ENCODE data around the gene COL24A1. TPM values are rescaled to one million over a fixed set of nuclear protein-coding genes. Genes with fewer than 3 reads are reported as not detected.
A peak's percentile ranks its signal among the peaks of the same experiment; 100 is the strongest.

Gene COL24A1
- polyA plus RNA-seq, 1 experiment: 2.2 TPM

- H3K9me3 ChIP-seq (ENCODE audit: control insufficient read depth, insufficient read depth, low read length): no peaks in the 10 kb centered on the region
- no peaks in the 10 kb centered on the region for H3K27me3 ChIP-seq (ENCODE audit: control insufficient read depth, insufficient read depth, low read length)
- no peak overlapping the region for H3K27ac ChIP-seq (ENCODE audit: low read depth, low read length)
- CTCF ChIA-PET: interaction anchor here (1.0 to 1.9 kb wide), 2 partner anchors 8 to 184 kb away, joined by 4 read pairs; no protein-coding TSS in a partner anchor
- DNase-seq (ENCODE audit: low read depth, low spot score): no peak
- TF ChIP-seq, protein P1, sequence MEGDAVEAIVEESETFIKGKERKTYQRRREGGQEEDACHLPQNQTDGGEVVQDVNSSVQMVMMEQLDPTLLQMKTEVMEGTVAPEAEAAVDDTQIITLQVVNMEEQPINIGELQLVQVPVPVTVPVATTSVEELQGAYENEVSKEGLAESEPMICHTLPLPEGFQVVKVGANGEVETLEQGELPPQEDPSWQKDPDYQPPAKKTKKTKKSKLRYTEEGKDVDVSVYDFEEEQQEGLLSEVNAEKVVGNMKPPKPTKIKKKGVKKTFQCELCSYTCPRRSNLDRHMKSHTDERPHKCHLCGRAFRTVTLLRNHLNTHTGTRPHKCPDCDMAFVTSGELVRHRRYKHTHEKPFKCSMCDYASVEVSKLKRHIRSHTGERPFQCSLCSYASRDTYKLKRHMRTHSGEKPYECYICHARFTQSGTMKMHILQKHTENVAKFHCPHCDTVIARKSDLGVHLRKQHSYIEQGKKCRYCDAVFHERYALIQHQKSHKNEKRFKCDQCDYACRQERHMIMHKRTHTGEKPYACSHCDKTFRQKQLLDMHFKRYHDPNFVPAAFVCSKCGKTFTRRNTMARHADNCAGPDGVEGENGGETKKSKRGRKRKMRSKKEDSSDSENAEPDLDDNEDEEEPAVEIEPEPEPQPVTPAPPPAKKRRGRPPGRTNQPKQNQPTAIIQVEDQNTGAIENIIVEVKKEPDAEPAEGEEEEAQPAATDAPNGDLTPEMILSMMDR (IDR thresholded peaks at IDR 0.05; ENCODE audit: low read depth, low read length): no peak
- H3K4me3 ChIP-seq (ENCODE audit: low read depth, low read length): no peak overlapping the region
- POLR2A ChIA-PET: no interaction called here
Observed at GRCh38 chr1:85700422-85700821, 456.1 kb downstream of the COL24A1 start.

DNA sequence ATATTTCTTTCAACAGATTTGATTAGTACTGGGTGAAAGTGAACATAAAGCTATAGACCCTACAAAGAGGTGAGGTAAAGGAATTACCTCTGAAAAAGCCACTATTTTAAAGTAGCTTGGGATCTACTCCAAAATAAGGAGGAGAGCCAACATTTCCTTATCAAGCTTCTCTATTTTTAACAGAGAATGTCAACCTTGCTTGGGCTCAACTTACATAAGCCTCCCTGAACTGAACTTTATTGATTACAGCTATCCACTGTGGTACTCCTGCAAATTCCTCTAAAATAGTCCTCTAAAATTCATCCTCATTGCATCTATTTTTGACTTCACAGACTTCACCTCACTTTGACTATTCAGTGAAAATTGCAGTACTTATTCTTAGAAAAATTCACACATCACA, 458.7 kb downstream of the COL24A1 start:
- H3K9me3 ChIP-seq (ENCODE audit: control insufficient read depth, insufficient read depth, low read length): no peaks in the 10 kb centered on the region
- no peak overlapping the region for H3K4me3 ChIP-seq (ENCODE audit: low read depth, low read length)
- ChIA-PET CTCF (interaction anchor here (1.1 kb wide), 1 partner anchor 10 kb away, joined by 4 read pairs; the partner anchor contains the start of gene ZNHIT6), POLR2A (no interaction called here)
- H3K27ac ChIP-seq (ENCODE audit: low read depth, low read length): no peak overlapping the region
- no peaks in the 10 kb centered on the region for H3K27me3 ChIP-seq (ENCODE audit: control insufficient read depth, insufficient read depth, low read length)
- TF ChIP-seq, protein P1 (IDR thresholded peaks at IDR 0.05; ENCODE audit: low read depth, low read length): no peak
- no peak for DNase-seq (ENCODE audit: low read depth, low spot score)

GRCh38 chr1:85692730-85693314, 463.8 kb downstream of the COL24A1 start:
- peak; percentile 33 for DNase-seq (ENCODE audit: low read depth, low spot score)
- Histone ChIP-seq H3K27ac (ENCODE audit: low read depth, low read length) (no peak overlapping the region), H3K4me3 (ENCODE audit: low read depth, low read length) (no peak overlapping the region), H3K27me3 (ENCODE audit: control insufficient read depth, insufficient read depth, low read length) (no peaks in the 10 kb centered on the region), H3K9me3 (ENCODE audit: control insufficient read depth, insufficient read depth, low read length) (no peaks in the 10 kb centered on the region)
- POLR2A ChIA-PET: interaction anchor here (0.6 to 3.5 kb wide), 11 partner anchors 9 to 369 kb away, joined by 3 to 40 read pairs (median 6); partner anchors contain the start of genes CCN1 and ZNHIT6
- TF ChIP-seq, protein P1 (IDR thresholded peaks at IDR 0.05; ENCODE audit: low read depth, low read length): peak; percentile 56
- CTCF ChIA-PET: interaction anchor here (0.5 to 3.9 kb wide), 56 partner anchors 9 to 433 kb away, joined by 3 to 84 read pairs (median 5); partner anchors contain the start of genes BCL10, C1orf52, CCN1 and DDAH1

DNA sequence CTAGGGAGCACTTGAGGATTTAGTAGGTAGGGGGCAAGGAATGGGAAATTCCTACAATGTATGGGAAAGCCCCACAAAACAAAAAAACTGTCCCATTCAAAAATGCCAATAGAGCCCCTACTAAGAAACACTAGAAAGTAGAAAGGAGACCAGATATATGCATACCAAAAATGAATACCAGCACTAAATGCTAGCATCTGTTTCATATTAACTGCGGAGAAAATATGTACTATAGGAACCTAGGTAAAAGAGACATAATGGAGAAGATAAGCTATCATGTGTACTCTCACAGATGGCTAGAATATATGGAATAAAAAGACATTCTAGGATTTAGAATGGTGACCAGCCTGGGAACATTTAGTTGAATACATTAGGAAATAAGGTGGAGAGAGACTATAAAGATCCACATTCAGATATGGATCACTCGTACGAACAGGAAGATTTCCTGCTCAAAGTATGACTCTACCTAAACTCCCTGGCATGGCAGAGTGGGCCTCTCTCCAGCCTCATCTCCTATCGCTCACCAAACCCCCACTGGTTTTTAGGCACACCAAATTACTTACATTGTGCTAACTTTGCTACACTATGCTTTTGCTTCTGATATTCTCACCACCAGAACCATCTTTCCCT, 466.7 kb downstream of the COL24A1 start:
- Histone ChIP-seq H3K4me3 (ENCODE audit: low read depth, low read length) (no peak overlapping the region), H3K27me3 (ENCODE audit: control insufficient read depth, insufficient read depth, low read length) (no peaks in the 10 kb centered on the region), H3K27ac (ENCODE audit: low read depth, low read length) (no peak overlapping the region), H3K9me3 (ENCODE audit: control insufficient read depth, insufficient read depth, low read length) (no peaks in the 10 kb centered on the region)
- ChIA-PET POLR2A (no interaction called here), CTCF (no interaction called here)
- no peak for DNase-seq (ENCODE audit: low read depth, low spot score)
- TF ChIP-seq, protein P1 (IDR thresholded peaks at IDR 0.05; ENCODE audit: low read depth, low read length): no peak
